Activated CD4-positive, alpha-beta T cell treated with anti-CD3 and anti-CD28 coated beads for 4 hours (primary cell): Measurements from ENCODE around the gene GRSF1.
"Not testable (repeated sequence)": the region's sequence is repeated elsewhere in the genome, so short reads cannot be mapped to it uniquely, and the experiment has no call there.

Experiments used
- DNase-seq, 2 donors: peaks; one replicate each; pipeline ENCODE4 v3.0.0-alpha.2; 2020

The GRSF1 gene, protein sequence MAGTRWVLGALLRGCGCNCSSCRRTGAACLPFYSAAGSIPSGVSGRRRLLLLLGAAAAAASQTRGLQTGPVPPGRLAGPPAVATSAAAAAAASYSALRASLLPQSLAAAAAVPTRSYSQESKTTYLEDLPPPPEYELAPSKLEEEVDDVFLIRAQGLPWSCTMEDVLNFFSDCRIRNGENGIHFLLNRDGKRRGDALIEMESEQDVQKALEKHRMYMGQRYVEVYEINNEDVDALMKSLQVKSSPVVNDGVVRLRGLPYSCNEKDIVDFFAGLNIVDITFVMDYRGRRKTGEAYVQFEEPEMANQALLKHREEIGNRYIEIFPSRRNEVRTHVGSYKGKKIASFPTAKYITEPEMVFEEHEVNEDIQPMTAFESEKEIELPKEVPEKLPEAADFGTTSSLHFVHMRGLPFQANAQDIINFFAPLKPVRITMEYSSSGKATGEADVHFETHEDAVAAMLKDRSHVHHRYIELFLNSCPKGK

DNA sequence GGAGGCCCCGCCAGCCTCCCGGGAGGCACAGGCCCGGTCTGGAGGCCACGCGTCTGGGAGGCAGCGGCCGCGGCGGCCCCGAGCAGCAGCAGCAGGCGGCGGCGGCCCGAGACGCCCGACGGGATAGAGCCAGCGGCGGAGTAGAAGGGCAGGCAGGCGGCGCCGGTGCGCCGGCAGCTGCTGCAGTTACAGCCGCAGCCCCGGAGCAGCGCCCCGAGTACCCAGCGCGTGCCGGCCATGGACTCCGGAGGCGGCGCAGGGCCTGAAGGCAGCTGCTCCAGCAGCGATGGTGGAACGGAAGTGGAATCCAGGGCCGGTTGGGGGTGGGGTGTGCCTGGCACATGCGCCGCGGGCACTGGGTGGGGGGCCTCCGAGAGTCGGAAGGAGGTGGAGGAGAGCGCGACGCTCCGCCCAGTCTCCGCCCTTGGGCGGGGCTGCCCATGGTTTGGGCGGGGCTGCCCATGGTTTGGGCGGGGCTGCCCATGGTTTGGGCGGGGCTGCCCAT, at the start of gene GRSF1:
GRSF1 (minus strand) TSS at position 302 of the 505 bp plus-strand sequence; CDS start at position 239, 63 bp downstream.
- DNase-seq: peak; percentile 92 to 95

DNA sequence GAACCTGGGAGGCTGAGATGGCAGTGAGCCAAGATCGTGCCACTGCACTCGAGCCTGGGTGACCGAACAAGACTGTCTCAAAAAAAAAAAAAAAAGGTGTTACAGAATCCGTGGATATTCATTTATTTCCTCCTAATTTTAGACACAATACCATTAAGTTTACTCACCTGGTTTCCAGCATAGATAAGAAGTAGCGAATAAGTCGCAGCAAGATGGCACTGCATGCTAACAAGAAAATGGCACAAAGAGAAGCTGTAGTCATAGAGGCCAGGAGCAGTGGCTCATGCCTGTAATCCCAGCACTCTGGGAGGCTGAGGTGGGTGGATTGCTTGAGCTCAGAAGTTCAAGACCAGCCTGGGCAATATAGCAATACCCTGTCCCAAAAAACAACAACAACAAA, 45.5 kb upstream of the GRSF1 start:
- DNase-seq: no peak

DNA sequence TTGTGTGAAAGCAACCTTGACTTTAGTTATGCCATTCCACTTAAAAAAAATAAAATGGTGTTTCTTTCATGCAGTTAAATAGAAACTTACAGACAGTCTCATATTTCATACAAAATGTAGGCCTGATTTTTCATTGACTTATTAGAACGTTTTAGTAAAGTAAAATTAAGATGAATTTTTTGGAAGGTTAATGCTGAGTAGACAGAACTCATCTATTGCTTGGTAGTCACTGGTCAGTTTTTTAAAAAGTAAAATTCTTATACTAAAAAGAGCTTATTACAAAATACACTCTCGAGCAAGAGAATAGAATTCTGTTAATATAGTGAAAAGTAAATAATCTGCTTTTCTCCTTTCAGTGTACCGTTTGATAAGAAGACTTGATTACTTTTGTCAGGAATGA, 41.0 kb upstream of the GRSF1 start:
- DNase-seq: no peak

DNA sequence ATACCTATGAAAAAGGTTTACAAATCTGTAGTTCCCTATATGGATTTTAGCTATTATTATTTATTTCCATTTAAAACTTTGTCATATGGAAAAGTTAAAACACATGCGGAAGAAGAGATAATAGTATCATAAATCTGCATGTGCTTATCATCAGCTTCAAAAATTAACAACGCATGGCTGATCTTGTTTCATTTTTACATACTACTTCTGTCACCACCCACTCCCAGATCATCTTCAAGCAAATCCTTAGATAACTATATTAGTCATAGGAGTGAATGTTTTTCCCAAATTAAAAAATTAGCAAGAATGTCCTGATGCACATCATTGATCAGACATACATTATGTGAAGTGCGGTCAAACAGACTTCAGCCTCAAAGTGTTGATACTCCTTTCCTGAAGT, 37.9 kb upstream of the GRSF1 start:
- DNase-seq: no peak

DNA sequence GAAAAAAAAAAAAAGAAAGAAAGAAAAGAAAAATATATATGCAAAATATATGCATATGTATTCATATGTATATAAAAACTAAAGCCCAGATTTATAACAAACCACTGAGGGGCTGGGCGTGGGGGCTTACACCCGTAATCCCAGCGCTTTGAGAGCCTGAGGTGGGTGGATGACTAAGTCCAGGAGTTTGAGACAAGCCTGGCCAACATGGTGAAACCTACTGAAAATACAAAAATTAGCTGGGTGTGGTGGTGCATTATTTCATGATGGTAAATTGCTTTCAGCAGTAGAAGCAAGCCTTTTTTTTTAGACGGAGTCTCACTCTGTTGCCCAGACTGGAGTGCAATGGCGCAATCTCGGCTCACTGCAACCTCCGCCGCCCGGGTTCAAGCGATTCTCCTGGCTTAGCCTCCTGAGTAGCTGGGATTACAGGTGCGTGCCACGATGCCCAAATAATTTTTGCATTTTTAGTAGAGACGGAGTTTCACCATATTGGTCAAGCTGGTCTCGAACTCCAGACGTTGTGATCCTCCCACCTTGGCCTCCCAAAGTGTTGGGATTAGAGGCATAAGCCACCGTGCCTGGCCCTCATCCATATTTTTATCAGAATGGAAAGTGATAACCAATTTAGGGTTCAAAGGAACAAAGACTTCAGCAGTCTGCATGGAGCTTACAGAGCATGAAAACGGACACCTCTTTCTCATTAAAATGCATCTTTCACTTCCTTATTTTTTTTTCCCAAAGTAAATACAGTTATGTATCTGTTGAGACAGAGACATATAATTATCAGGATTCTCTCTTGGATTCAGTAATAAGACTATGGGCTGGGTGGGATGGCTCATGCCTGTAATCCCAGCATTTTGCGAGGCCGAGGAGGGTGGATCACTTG, 34.8 kb upstream of the GRSF1 start:
- no peak for DNase-seq

DNA sequence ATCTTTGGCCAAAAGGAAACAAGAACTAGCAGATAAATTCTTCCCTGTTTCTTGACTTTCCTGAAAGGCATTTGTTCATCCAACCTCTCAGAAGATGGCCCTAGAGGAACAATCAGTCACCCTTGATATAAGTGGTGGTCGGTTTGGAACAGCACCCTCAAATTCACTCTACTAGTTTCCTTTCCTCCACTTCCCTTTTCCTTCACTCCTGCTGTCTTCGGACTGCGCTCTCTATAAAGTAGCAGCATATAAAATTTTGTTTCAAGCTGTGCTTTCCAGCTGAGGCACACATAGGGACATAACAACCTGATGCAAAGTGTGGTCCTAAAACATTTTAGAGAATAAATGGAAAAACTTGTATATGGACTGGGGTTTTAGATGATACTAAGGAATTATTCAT, 33.5 kb upstream of the GRSF1 start:
- no peak for DNase-seq

DNA sequence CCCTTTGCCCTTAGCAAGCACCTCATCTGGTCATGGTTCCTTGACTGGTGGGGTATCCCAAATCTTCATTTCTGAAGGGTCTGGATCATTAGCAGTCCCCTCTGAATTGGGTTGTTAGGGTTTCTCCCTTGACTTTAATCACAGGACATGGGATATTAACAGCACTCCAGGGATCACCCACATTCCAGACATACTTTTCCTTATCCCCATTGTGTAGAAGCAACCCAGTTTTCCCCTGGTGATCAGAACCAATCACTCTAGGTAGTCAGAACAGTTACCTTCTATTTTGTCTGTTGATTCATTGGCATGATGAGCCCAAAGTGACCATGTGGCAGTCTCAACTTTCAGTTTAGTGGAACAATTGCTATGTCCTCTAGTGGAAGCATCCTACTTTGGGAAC, 29.1 kb upstream of the GRSF1 start:
- DNase-seq: no peak

DNA sequence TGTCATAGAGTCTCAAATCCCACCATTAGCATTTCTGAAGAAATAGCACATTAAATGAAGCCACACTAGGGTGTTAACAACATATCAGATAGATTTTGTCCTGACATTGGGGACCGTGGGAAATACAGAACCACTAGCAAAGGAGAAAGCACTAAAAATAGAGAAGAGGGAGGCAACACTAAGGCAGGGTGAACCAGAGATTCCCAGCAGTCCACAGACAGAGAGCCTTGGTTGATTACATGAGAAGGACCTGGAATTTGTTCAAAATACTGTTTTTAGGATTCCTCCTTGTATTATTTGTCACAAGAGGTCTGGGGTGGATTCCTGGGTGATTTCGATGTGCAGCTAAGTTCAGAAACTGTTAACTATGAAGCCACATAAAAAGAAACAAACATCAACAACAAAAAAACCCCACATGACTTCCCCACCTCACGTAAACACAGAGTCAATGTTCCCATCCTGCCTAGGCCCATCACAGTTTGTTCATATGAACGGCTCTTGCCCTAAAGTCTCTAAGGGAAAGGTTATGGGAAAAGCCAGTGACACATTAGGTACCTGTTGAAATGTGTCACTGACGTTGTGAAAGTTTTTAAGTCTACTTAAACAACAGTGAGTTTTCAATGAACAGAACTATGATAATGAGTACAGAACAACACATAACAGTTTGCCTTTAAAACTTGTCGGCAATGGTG, 23.6 kb upstream of the GRSF1 start:
- no peak for DNase-seq

DNA sequence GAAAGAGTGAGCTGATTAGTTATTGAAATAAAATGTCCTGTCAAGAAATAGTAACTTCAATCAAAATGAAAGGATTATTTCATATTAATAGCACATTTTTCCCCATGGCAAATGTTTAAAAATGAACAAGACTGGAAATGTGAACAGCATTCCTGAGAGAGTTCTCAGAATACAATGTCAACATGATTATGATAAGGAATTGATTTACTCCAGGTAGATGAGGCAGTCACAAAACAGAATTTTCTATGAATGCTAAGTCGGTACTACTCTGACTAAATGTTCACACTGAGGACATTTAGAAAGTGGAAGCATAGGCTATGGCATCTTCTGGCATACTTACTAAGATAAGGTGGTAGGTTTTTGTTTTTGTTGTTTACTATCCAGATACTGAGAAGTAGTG, 19.4 kb upstream of the GRSF1 start:
- DNase-seq: no peak

DNA sequence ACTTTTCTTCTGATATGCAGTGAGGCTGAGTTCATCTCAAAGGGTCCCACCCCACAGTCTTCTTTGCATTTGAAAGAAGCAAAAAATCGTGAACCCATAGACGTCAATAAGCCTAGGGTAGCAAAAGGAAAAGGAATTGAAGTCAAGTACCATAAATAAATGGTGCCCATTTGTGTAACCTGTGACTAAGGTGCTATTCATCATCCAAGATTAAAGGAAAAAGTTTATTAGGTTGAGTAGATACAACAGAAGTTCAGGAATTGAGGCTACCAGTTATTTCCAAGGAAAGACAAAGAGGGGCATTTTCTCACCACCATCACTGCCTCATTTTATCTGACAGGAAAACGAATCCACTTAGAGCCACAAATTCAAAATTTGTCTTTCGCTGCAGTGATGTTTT, 18.8 kb upstream of the GRSF1 start:
- DNase-seq: no peak

DNA sequence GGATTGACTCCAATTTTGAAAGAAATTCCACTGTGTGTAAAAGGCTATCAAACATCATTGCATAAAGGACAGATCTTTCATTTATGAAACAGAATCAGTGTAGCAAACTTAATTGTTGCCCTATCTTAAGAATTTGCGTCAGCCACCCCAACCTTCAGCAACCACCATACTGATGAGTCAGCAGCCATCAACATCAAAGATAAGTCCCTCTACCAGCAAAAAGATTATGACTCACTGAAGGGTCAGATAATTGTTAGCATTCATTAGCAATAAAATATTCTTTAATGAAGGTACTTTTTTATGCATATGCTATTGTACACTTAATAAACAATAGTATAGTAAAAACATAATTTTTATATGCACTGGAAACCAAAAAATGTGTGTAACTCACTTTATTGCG, 15.8 kb upstream of the GRSF1 start:
- no peak for DNase-seq

DNA sequence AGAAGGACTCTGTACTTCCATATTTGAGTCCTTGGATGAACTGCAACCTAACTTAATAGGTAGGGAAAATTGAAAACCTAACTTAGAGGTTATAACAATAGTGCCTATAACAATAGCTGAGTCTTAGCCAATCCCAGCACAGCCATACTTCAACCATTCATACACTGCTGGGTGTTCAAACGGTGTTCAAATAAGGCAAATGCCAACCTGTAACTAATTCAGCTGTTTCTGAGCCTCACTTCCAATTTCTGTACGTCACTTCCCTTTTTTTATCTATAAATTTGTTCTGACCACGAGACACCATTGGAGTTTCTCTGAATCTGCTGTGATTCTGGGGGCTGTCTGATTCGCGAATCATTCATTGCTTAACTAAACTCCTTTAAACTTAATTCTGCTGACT, 9.6 kb upstream of the GRSF1 start:
- DNase-seq: no peak

DNA sequence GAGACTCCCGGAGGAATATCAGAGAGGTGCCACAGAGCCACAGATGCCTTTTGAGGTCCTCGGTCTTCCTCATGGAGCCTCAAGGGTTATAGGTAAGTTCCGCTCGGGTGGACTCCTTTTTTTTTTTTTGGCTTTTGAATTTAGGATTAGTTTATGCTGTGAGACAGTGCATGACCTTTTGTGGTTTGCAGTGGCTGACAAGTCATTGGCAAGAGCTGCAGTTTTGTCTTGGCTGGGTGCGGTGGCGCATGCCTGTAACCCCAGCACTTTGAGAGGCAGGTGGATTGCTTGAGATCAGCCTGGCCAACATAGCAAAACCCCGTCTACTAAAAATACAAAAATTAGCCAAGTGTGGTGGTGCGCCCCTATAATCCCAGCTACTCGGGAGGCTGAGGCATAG, 4.5 kb upstream of the GRSF1 start:
- no peak for DNase-seq

DNA sequence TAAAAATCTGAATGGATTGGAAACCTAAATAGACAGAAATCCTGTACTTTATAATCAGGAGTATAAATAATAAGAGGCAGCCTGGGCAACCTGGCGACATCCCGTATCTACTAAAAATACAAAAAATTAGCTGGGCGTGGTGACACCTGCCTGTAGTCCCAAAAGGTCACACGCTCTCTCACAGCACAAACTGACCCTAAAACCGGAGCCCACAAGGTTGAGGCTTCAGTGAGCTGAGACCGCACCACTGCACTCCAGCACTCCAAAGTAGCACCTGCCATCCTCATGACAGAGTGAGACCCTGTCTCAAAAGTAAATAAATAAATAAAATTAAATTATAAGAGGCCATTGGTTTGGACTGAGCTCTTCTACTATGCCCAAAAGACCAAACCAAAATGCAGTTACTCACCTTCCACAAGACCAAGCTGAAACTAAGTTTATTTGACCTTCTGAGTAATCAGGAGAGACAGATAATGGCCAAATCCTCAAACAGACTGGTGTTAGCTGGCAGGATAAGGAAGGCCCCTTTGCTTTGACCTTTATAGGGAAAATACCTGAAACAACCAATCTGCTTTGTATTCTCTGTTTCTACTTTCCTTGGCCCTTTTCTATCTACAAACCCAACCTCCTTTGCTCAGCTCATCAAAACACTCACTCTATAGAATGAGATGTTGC, 3.2 kb upstream of the GRSF1 start:
- no peak for DNase-seq

DNA sequence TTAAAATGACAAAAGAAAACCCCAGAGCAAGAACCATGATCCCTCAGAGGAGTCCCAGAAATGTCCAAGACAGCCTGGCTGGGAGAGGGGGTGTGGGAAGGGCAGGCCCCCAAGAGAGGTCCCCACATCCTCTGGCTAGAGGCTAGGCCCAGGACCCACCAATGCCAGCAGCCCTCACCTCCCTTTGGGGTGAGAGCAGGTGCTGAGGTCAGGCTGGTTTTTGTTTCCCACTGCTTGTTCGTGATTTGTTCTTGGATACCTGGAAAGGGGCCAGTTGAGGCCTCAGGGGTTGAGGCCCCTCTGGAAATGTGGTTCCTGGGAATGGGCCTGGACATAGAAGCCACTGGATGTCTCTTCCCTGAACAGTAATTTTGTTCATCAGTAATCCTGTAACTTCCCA, 2.3 kb upstream of the GRSF1 start:
- DNase-seq: no peak

DNA sequence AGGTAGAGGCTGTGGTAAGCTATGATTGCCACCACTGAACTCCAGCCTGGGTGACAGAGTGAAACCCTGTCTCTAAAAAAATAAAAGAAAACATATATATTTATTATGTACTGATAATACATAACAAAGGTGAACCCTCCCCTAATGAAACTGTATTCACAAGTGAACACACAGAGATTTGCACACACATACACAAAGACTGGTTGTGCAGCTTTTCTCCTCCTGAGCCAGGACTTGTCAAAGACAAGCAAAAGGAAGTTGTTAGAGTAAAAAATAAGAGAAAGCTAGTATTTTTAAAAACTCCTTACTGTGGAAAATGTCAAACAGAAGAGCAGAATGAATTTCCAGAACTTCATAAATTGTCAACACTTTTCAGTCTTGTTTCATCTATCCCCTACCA, 1.5 kb upstream of the GRSF1 start:
- DNase-seq: no peak

DNA sequence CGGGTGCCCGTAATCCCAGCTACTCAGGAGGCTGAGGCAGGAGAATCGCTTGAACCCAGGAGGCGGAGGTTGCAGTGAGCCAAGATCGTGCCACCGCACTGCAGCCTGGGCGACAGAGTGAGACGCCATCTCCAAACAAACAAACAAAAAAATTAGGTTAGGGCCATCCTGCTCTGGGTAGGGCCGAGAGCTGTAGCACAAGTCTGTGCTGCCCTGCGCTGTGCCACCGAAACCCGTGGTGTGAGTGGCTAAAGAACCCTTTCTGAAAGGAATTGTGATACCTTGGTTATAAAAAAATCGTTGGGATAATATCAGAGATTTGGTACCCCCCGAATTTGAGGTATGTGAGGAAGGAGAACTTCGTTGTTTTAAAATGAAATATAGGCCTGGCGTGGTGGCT, 941 bp upstream of the GRSF1 start:
- DNase-seq: not testable (repeated sequence)

DNA sequence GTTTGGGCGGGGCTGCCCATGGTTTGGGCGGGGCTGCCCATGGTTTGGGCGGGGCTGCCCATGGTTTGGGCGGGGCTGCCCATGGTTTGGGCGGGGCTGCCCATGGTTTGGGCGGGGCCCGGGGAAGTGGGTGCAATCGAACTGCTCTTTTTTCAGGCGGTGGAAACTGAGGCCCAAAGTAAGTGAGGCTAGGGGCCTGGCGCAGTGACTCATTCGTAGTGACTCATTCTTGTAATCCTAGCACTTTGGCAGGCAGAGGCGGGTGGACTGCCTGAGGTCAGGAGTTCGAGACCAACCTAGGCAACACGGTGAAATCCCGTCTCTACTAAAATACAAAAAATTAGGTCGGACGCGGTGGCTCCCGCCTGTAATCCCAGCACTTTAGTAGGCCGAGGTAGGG, 447 bp upstream of the GRSF1 start:
- DNase-seq: peak; percentile 64 to 66

DNA sequence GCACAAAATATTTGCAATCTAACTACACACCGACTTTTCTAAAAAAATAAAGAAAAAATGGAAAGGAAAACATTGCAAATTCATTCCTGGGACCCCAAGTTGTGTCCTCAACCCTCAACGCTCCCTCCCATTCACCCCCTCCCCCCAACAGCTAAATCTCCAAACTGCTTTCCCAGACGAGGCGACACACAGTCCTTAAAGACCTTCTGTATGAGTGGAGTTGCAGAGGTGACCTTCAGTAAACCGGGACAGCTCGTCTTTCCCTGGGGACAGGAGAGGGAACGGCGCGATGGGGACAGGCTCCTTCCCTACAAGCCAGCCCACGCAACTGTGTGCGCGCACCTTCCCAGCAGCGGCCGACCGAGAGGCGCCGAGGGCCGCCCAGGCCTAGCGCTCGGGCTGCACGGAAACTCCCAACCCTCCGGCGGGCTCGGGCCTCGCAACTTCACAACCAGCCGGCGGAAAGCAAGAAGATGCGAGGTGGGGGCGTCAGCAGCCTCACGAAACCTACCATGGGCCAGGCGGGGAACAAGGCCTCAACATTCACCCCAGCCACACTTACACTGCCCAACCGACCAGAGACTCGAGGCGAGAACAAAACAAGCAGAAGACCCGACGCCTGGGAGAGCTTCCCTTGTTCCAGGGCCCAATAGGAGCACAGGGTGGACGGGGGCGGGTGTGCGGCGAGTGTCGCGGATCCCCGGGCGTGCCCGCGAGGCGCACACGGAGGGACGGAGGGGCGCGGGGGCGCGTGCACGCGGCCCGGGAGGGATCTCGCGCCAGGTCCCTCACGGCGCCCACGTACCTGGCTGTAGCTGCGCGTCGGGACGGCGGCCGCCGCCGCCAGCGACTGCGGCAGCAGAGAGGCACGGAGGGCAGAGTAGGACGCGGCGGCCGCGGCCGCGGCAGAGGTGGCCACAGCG, 763 bp downstream of the GRSF1 start:
- DNase-seq: peak; percentile 61 to 69

DNA sequence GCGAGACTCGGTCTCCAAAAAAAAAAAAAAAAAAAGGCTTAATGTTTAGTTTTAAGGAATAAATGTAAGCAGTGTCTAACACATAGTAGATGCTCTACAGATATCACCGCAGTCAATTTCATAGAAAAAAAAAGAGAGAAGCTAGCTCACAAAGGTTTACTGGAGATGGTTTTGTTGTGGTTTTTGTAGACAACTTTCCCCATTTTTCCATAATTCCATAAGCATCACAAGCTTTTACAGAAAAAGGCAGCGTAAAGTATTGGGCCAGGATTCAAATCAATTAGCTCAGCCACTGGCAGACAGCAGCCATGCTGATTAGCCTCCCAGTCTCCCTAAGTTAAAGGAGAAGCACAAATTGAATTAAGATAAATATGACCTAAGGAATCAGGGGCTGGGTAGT, 1.5 kb downstream of the GRSF1 start:
- no peak for DNase-seq

DNA sequence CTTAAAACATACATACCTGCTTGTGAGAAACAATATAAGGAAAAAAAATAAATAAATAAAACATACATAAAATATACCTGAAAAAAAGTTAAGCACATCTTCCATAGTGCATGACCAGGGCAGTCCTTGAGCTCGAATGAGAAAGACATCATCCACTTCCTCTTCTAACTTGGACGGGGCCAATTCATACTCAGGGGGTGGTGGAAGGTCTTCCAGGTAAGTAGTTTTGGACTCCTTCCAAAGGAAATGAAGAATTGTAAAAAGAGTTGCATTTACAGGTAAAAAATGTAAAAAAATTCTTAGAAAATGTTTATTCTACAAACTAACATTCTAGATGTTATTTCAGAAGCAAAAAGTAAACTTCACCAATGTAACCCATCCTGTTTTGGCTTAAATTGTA, 3.6 kb downstream of the GRSF1 start:
- no peak for DNase-seq
